Activated CD8-positive, alpha-beta memory T cell treated with anti-CD3 and anti-CD28 coated beads for 36 hours (primary cell): ENCODE measurements around the gene PDCD1LG2. TPM values are rescaled to one million over a fixed set of nuclear protein-coding genes. Genes with fewer than 3 reads are reported as not detected.

Source experiments
- CTCF ChIA-PET: fragments of 350-600 bp; sonication (Branson Sonifier 250); formaldehyde crosslinking; loops from one replicate; lab custom pipeline; 2021; ENCODE audit warnings: antibody characterized with exemption; lab: Charles Lee
- POLR2A ChIA-PET: fragments of 350-600 bp; sonication (Branson Sonifier 250); formaldehyde crosslinking; loops from one replicate; lab custom pipeline; 2021; ENCODE audit warnings: antibody characterized with exemption; lab: Charles Lee
- total RNA-seq, 2 experiments: library from RNA; stranded (reverse); gene quantifications; one replicate each; pipeline ENCODE4 v1.2.3, GENCODE V29; 2021

The PDCD1LG2 gene
- total RNA-seq, 2 experiments from 2014 or later = 0.25 to 0.51 TPM

- CTCF ChIA-PET = interaction anchor here (0.7 kb wide), 1 partner anchor 331 kb away, joined by 3 read pairs; the partner anchor contains the start of gene INSL6
- POLR2A ChIA-PET = no interaction called here
These were observed 6.3 kb downstream of the PDCD1LG2 start for GRCh38 chr9:5516453-5517220.

GRCh38 chr9:5518171-5518936 is 8.0 kb downstream of the PDCD1LG2 start:
- ChIA-PET POLR2A (interaction anchor here (0.6 to 1.1 kb wide), 2 partner anchors 10 to 24 kb away, joined by 3 to 8 read pairs; no protein-coding TSS in a partner anchor), CTCF (interaction anchor here (0.8 kb wide), 1 partner anchor 72 kb away, joined by 3 read pairs; no protein-coding TSS in a partner anchor)

GRCh38 chr9:5518937-5519319 is 8.6 kb downstream of the PDCD1LG2 start:
- ChIA-PET POLR2A (no interaction called here), CTCF (interaction anchor here (0.8 kb wide), 1 partner anchor 71 kb away, joined by 3 read pairs; no protein-coding TSS in a partner anchor)

- ChIA-PET POLR2A (no interaction called here), CTCF (no interaction called here)
These were observed 13.8 kb downstream of the PDCD1LG2 start for GRCh38 chr9:5524090-5524489.

GRCh38 chr9:5529683-5530221 is 19.4 kb downstream of the PDCD1LG2 start:
- ChIA-PET CTCF (interaction anchor here (0.7 kb wide), 1 partner anchor 75 kb away, joined by 3 read pairs; no protein-coding TSS in a partner anchor), POLR2A (interaction anchor here (0.5 to 0.6 kb wide), 2 partner anchors 35 to 539 kb away, joined by 4 to 5 read pairs; no protein-coding TSS in a partner anchor)

GRCh38 chr9:5531101-5531882 is 21.0 kb downstream of the PDCD1LG2 start:
- ChIA-PET CTCF (interaction anchor here (0.6 kb wide), 1 partner anchor 69 kb away, joined by 3 read pairs; no protein-coding TSS in a partner anchor), POLR2A (no interaction called here)

- CTCF ChIA-PET = no interaction called here
- POLR2A ChIA-PET = interaction anchor here (0.6 kb wide), 1 partner anchor 41 kb away, joined by 3 read pairs; no protein-coding TSS in a partner anchor
These were observed 22.0 kb downstream of the PDCD1LG2 start for GRCh38 chr9:5532306-5532705.

GRCh38 chr9:5532790-5533189 is 22.5 kb downstream of the PDCD1LG2 start:
- CTCF ChIA-PET = no interaction called here

GRCh38 chr9:5536684-5537083 is 26.4 kb downstream of the PDCD1LG2 start:
- ChIA-PET POLR2A (no interaction called here), CTCF (no interaction called here)

More at GRCh38 chr9:5532790-5533189, 22.5 kb downstream of the PDCD1LG2 start:
- POLR2A ChIA-PET = interaction anchor here (0.6 kb wide), 1 partner anchor 40 kb away, joined by 3 read pairs; no protein-coding TSS in a partner anchor

GRCh38 chr9:5543875-5544702 is 33.8 kb downstream of the PDCD1LG2 start:
- CTCF ChIA-PET = no interaction called here
- POLR2A ChIA-PET = interaction anchor here (0.7 kb wide), 1 partner anchor 1242 kb away, joined by 7 read pairs; no protein-coding TSS in a partner anchor

- ChIA-PET CTCF (interaction anchor here (0.7 kb wide), 1 partner anchor 10 kb away, joined by 3 read pairs; no protein-coding TSS in a partner anchor), POLR2A (no interaction called here)
These were observed 39.6 kb downstream of the PDCD1LG2 start for GRCh38 chr9:5549658-5550650.

- POLR2A ChIA-PET = no interaction called here
- CTCF ChIA-PET = interaction anchor here (0.7 kb wide), 1 partner anchor 104 kb away, joined by 3 read pairs; no protein-coding TSS in a partner anchor
These were observed 41.2 kb downstream of the PDCD1LG2 start for GRCh38 chr9:5551368-5552150.

- ChIA-PET POLR2A (interaction anchor here (0.6 kb wide), 1 partner anchor 9 kb away, joined by 9 read pairs; no protein-coding TSS in a partner anchor), CTCF (no interaction called here)
These were observed 42.0 kb downstream of the PDCD1LG2 start for GRCh38 chr9:5552301-5552700.

GRCh38 chr9:5553211-5553610 is 42.9 kb downstream of the PDCD1LG2 start:
- CTCF ChIA-PET = no interaction called here

GRCh38 chr9:5554254-5554653 is 43.9 kb downstream of the PDCD1LG2 start:
- ChIA-PET CTCF (no interaction called here), POLR2A (no interaction called here)

More at GRCh38 chr9:5553211-5553610, 42.9 kb downstream of the PDCD1LG2 start:
- POLR2A ChIA-PET = no interaction called here
